Medulla oblongata (tissue), 1 donor: ENCODE results near the gene THAP12.
A peak's percentile ranks its signal among the peaks of the same experiment; 100 is the strongest.
"Not testable (repeated sequence)": the region's sequence is repeated elsewhere in the genome, so short reads cannot be mapped to it uniquely, and the experiment has no call there.

Experiments
- DNase-seq: peaks from one replicate; pipeline ENCODE4 v3.0.0-alpha.2; 2015; ENCODE audit errors: extremely low spot score

Gene THAP12

GRCh38 chr11:76327756-76328388 lies 53.1 kb downstream of the THAP12 start:
- DNase-seq, result no peak

DNA sequence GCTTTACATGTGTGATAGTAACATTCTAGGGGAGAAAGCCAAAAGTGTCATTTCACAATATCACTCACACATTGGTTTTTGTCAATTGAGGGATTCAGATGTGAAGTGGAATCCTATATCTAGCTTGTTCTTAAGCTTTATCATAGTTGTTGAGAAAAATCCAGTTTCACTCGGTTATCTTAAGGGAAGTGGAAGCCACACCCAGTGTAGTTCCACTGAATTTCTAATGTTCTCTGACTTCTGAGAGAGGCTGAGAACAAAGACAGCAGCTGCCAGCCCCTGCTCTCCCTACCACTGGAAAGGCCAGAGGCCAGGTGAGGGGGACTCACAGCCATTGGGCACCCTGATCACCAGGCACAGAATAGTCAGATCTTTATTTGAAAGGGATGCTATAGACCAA lies 53.7 kb downstream of the THAP12 start:
- no peak for DNase-seq

DNA sequence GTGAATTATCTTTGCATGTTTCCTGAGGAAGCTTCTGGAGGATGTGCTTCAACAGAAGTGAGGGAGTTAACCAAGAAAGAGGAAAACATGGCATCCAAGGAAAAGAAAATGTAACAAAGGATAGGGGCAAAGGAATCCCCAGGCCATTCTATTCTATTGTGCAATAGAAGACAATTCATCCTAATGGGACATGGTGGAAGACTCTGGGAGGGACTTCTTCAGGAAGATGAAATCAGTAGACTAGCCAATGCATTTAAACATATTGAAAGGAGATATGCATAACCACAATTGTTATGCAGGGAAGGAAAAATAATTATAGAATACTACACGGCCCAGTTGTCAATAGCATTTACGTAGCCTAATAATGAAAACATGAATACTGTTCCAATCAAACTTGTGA lies 55.7 kb downstream of the THAP12 start:
- DNase-seq, result no peak

DNA sequence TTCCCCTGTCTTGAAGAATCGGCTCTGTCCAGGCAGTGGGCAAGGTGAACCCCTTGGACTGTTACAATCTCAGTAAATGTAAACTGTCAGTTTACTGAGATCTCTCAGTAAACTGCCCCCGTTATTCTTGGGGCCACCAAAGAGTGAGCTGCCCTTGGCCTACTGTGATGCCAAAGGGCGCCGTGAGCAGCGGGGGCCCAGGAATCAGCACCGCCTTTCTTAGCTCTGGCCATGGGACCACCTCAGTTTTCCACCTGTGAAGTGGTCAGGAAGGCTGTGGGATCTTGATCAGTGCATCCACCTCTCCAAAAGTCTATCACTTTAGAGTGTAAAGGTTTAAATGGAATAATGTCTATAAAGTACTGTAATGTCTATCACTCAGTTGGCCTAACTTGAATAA lies 57.1 kb downstream of the THAP12 start:
- no peak for DNase-seq

DNA sequence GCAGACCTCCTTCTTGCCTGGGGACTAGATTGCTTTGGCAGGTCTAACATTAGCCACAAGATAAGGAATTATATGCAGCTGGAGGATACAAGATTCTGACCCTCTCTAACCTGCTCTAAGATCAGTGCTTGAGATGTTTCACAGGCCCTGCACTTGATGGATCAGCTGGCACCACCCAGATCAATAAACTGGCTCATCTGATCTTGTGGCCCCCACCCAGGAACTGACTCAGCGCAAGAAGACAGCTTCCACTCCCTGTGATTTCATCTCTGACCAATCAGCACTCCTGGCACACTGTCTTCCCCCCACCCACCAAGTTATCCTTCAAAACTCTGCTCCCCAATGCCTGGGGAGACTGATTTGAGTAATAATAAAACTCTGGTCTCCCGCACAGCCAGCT lies 57.6 kb downstream of the THAP12 start:
- DNase-seq, result not testable (repeated sequence)

GRCh38 chr11:76322942-76323341 lies 58.0 kb downstream of the THAP12 start:
- DNase-seq, result no peak

- no peak for DNase-seq
Observed at GRCh38 chr11:76322540-76322939, 58.4 kb downstream of the THAP12 start.

- DNase-seq, result no peak
Observed at GRCh38 chr11:76321820-76322524, 59.0 kb downstream of the THAP12 start.

- DNase-seq, result no peak
Observed at GRCh38 chr11:76321340-76321739, 59.6 kb downstream of the THAP12 start.

- DNase-seq, result no peak
Observed at GRCh38 chr11:76320929-76321328, 60.0 kb downstream of the THAP12 start.

GRCh38 chr11:76319798-76320197 lies 61.1 kb downstream of the THAP12 start:
- not testable (repeated sequence) for DNase-seq

- DNase-seq, result peak; percentile 84
Observed at GRCh38 chr11:76318744-76319384, 62.1 kb downstream of the THAP12 start.

- no peak for DNase-seq
Observed at GRCh38 chr11:76317296-76317695, 63.6 kb downstream of the THAP12 start.

GRCh38 chr11:76316726-76317125 lies 64.2 kb downstream of the THAP12 start:
- no peak for DNase-seq

DNA sequence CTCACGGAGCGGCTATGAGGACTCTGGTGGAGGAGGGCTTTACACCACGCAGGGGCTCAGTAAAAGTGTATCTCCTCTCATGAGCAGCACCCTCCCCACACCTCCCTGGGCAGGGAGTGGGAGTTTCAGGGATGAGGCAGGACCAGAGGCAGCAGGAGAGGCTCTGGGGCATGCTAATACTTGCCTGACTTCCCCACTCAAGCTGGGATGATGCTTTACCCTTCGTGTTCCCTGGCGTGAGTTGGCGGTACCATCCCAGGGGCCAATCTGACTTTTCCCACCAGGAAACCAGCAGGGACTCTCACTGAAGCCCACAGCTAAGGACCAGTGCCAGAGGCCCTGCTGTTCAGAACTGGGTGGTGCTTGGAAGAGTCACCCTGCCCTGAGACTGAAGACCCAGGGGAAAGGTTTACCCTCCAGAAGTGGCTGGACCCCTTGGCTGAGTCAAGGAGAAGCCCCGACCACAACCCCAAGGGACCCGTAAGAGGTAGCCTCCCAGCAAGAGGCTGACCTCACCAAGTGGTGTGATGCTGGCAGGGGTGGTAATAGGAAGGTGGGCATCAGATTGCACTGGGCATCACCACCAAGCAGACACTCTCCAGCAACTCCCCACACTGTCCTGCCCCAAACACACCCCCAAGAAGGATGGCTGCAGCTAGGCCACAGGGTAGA lies 65.6 kb downstream of the THAP12 start:
- DNase-seq, result no peak

DNA sequence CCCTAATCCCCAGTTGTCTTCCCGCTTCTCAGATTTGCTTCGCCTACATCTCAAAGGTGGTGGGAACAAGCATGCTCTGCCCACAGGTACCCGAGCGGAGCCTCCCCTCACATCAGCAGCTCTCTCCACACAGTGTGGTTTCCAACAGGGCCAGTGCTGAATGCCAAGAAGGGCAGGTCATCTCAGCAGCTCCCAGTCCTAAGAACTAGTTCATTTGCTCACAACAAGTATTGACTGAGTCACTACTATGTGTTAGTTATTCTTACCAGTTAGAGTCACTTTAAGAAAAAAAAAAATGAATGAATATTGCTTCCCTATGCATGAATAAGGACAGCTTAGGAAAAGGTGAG lies 66.2 kb downstream of the THAP12 start:
- DNase-seq, result no peak

GRCh38 chr11:76313913-76314740 lies 66.8 kb downstream of the THAP12 start:
- DNase-seq, result no peak

- no peak for DNase-seq
Observed at GRCh38 chr11:76313271-76313670, 67.7 kb downstream of the THAP12 start.

- DNase-seq, result no peak
Observed at GRCh38 chr11:76310832-76311595, 69.9 kb downstream of the THAP12 start.

DNA sequence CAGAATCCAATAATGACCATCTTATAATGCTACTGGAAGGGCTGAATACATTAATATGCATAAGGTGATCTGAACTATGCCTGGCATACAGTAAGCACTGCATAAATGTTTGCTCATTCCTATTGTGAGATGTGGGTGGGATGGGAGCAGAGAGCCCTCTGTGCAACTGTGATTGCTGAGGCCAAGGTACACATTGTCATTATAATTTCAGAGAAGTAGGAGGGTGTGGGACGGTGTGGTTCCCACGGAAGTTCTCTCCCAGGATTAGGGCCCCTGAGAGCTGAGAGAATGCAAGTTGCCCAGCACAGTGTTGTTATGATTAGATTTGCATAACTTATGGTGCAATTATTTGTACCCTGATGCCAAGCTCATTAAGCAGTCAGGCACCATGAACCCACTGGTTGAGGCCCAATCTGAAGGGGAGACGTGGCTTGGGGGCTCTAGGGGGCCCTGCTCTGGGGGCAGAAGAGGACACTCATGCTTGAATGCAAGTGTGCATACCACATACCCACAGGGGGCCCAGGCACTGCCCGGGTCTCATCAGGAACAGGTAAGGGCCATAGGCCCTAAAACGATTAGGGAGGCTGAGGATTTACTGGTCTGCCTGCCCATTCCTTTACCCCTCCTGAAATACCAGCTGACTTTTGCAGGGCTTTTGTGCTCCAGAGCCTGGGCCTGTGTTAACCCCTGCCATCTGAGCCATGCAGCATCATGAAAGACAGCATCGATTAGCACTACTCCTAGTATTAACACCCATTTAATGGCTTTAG lies 72.8 kb downstream of the THAP12 start:
- no peak for DNase-seq
